Stimulated activated CD8-positive, alpha-beta memory T cell treated with anti-CD3 and anti-CD28 coated beads, Interleukin-4, amount 100 ng/mL, for 48 hours (primary cell): ENCODE results near the gene DOCK2.
"Not testable (repeated sequence)": the region's sequence is repeated elsewhere in the genome, so short reads cannot be mapped to it uniquely, and the experiment has no call there.

Experiments
- DNase-seq: peaks from one replicate; pipeline ENCODE4 v3.0.0-alpha.2; 2020

Gene DOCK2

GRCh38 chr5:169637085-169637548, at the start of gene DOCK2:
DOCK2 (plus strand) TSS chr5:169637275; CDS start chr5:169637327, 52 bp downstream.
- DNase-seq, result peak; percentile 82

- no peak for DNase-seq
Measured at GRCh38 chr5:169590602-169591001, 46.5 kb upstream of the DOCK2 start.

GRCh38 chr5:169591636-169592035, 45.4 kb upstream of the DOCK2 start:
- DNase-seq, result no peak

GRCh38 chr5:169592937-169593650, 44.0 kb upstream of the DOCK2 start:
- DNase-seq, result no peak

GRCh38 chr5:169595172-169595820, 41.8 kb upstream of the DOCK2 start:
- no peak for DNase-seq

GRCh38 chr5:169599451-169599850, 37.6 kb upstream of the DOCK2 start:
- DNase-seq, result no peak

GRCh38 chr5:169602535-169602934, 34.5 kb upstream of the DOCK2 start:
- DNase-seq, result no peak

GRCh38 chr5:169606279-169606678, 30.8 kb upstream of the DOCK2 start:
- no peak for DNase-seq

- DNase-seq, result no peak
Measured at GRCh38 chr5:169607882-169608281, 29.2 kb upstream of the DOCK2 start.

- no peak for DNase-seq
Measured at GRCh38 chr5:169609716-169610115, 27.4 kb upstream of the DOCK2 start.

GRCh38 chr5:169610606-169611005, 26.5 kb upstream of the DOCK2 start:
- no peak for DNase-seq

GRCh38 chr5:169615561-169615960, 21.5 kb upstream of the DOCK2 start:
- no peak for DNase-seq

GRCh38 chr5:169624307-169624706, 12.8 kb upstream of the DOCK2 start:
- DNase-seq, result not testable (repeated sequence)

GRCh38 chr5:169626779-169627178, 10.3 kb upstream of the DOCK2 start:
- DNase-seq, result no peak

- DNase-seq, result no peak
Measured at GRCh38 chr5:169627551-169627950, 9.5 kb upstream of the DOCK2 start.

GRCh38 chr5:169628892-169629291, 8.2 kb upstream of the DOCK2 start:
- no peak for DNase-seq

- DNase-seq, result no peak
Measured at GRCh38 chr5:169629847-169630548, 7.1 kb upstream of the DOCK2 start.

- DNase-seq, result no peak
Measured at GRCh38 chr5:169631360-169631759, 5.7 kb upstream of the DOCK2 start.

GRCh38 chr5:169632946-169633345, 4.1 kb upstream of the DOCK2 start:
- no peak for DNase-seq

- DNase-seq, result no peak
Measured at GRCh38 chr5:169634606-169635005, 2.5 kb upstream of the DOCK2 start.

- DNase-seq, result no peak
Measured at GRCh38 chr5:169635936-169636335, 1.1 kb upstream of the DOCK2 start.

GRCh38 chr5:169636477-169637084, 494 bp upstream of the DOCK2 start:
- no peak for DNase-seq

GRCh38 chr5:169637549-169638121, 560 bp downstream of the DOCK2 start:
- peak; percentile 79 for DNase-seq
